Left ventricle myocardium inferior (tissue), 1 donor: ENCODE measurements around the gene TBC1D13. TPM values are rescaled to one million over a fixed set of nuclear protein-coding genes. Genes with fewer than 3 reads are reported as not detected.

Source experiments
- DNase-seq: peaks from one replicate; pipeline ENCODE4 v3.0.0-alpha.2; 2020
- H3K27ac ChIP-seq: fragments of 200-600 bp; replicated peaks from 2 replicates; pipeline ENCODE4 v1.8.0; 2021
- H3K27me3 ChIP-seq: fragments of 200-600 bp; 2 replicates; pipeline ENCODE4 v1.8.0; 2021; ENCODE audit warnings: low read depth
- H3K36me3 ChIP-seq: fragments of 200-600 bp; 2 replicates; pipeline ENCODE4 v1.8.0; 2021
- H3K4me1 ChIP-seq: fragments of 200-600 bp; 2 replicates; pipeline ENCODE4 v1.8.0; 2021
- H3K4me3 ChIP-seq: fragments of 200-600 bp; 2 replicates; pipeline ENCODE4 v1.8.0; 2021; ENCODE audit warnings: mild to moderate bottlenecking, moderate library complexity
- H3K9me3 ChIP-seq: fragments of 200-600 bp; replicated peaks from 2 replicates; pipeline ENCODE4 v1.8.0; 2021
- intact Hi-C: fragments of 100-400 bp; cut with micrococcal nuclease; formaldehyde crosslinking; loops from one replicate; pipeline ENCODE4 v1.11.0; 2022
- total RNA-seq: library from RNA; stranded (reverse); fragmentation: NEBNext Ultra II Directional; extraction: Animal tissue kit (Norgen Biotek cat#: 25700); gene quantifications from one replicate; pipeline ENCODE4 v1.2.1, GENCODE V29; 2021
- TF ChIP-seq, protein P1 (sequence below): fragments of 200-600 bp; IDR thresholded peaks from 2 replicates; pipeline ENCODE4 v1.8.0; 2021; ENCODE audit warnings: antibody characterized with exemption, mild to moderate bottlenecking, borderline replicate concordance
- donor health status: DM: no; HTN: yes; CAD: no; lungs with severe emphysema.

TBC1D13 gene
- total RNA-seq, 1 donor from 2014 or later: 17.9 TPM

DNA sequence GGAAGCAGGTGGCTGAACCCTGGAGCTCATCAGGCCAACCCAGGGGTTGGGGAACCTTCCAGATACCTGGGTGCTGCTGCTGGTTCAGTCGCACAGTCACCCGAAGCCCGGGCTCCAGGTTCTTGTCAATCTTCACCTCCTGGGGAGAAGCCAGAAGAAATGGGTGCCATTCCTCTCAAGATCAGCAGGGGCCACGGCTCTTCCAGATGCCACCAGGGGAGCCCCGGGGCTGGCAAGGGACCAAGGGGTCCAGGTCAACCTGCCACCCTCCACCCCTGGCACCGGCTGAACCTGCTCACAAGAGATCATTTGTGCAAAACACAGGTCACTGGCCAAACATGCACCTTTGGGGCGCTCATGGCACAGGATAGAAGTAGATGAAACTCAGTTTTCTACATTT is 37.9 kb downstream of the TBC1D13 start:
- peaks cover 71% of the 10 kb centered on the region for H3K36me3 ChIP-seq
- TF ChIP-seq, protein P1, sequence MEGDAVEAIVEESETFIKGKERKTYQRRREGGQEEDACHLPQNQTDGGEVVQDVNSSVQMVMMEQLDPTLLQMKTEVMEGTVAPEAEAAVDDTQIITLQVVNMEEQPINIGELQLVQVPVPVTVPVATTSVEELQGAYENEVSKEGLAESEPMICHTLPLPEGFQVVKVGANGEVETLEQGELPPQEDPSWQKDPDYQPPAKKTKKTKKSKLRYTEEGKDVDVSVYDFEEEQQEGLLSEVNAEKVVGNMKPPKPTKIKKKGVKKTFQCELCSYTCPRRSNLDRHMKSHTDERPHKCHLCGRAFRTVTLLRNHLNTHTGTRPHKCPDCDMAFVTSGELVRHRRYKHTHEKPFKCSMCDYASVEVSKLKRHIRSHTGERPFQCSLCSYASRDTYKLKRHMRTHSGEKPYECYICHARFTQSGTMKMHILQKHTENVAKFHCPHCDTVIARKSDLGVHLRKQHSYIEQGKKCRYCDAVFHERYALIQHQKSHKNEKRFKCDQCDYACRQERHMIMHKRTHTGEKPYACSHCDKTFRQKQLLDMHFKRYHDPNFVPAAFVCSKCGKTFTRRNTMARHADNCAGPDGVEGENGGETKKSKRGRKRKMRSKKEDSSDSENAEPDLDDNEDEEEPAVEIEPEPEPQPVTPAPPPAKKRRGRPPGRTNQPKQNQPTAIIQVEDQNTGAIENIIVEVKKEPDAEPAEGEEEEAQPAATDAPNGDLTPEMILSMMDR: no peak
- DNase-seq: no peak

DNA sequence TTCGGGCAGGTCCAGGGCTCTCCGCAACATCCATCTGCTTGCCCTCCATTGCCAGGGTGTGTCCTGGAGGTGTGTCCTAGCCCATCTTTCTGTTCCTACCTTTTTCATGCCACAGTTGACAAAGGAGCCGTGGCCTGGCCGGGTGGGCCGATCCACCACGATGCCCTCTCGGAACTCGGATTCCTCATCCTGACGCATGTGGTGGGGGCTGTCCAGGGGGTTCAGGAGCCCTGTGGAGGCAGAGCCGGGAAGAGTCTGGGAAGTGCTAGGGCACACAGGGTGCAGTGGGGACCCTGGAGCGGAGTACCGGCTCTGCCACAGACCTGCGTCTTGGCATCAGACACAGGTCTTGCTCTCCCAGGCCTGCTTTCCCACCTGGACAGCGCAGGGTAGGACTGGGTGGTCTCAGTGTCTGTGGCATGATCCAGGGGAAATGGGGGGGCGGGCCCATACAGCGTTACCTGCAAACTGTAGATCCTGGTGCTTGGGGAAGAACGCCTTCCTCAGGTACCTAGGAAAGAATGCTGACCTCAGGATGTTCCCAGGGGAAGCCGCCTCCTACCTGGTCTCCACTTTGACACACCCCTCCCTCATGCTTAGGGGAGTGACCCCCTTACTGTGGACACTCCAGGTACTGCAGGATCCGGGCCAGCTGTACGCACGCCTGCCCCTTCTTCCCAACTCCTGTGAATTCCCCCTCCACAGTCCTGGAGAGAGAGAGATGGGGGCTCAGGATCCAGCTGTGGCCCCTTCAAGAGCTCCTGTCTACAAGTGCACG is 39.1 kb downstream of the TBC1D13 start:
- no peak overlapping the region for H3K4me3 ChIP-seq
- H3K36me3 ChIP-seq: peaks cover 67% of the 10 kb centered on the region
- H3K27ac ChIP-seq: no peak overlapping the region
- DNase-seq: no peak
- TF ChIP-seq, protein P1: no peak
- no peaks in the 10 kb centered on the region for H3K9me3 ChIP-seq
- H3K4me1 ChIP-seq: peaks cover 21% of the 10 kb centered on the region
- H3K27me3 ChIP-seq: no peaks in the 10 kb centered on the region
- intact Hi-C loops: no loop called here

More for the DNA sequence above, 37.9 kb downstream of the TBC1D13 start:
- intact Hi-C loops: no loop called here
- H3K27ac ChIP-seq: no peak overlapping the region
- H3K9me3 ChIP-seq: no peaks in the 10 kb centered on the region
- H3K4me1 ChIP-seq: peaks cover 27% of the 10 kb centered on the region
- no peak overlapping the region for H3K4me3 ChIP-seq
- no peaks in the 10 kb centered on the region for H3K27me3 ChIP-seq

DNA sequence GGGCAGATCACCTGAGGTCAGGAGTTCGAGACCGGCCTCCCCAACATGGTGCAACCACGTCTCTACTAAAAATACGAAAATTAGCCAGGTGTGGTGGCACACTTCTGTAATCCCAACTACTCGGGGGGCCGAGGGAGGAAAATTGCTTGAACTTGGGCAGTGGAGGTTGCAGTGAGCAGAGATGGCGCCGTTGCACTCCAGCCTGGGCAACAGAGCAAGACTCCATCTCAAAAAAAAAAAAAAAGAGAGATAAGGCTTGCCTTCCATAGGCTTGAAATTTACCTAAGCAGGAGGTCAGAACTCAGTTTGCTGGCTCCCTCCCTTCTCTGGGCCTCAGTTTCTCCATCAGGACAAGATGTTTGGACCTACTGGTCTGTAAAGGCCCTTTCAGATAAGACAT is 41.2 kb downstream of the TBC1D13 start:
- TF ChIP-seq, protein P1: no peak
- peak overlapping the region; percentile 92 for H3K4me3 ChIP-seq
- H3K9me3 ChIP-seq: no peaks in the 10 kb centered on the region
- H3K36me3 ChIP-seq: peaks cover 49% of the 10 kb centered on the region
- H3K4me1 ChIP-seq: peaks cover 21% of the 10 kb centered on the region
- DNase-seq: no peak
- intact Hi-C loops: no loop called here
- no peaks in the 10 kb centered on the region for H3K27me3 ChIP-seq
- no peak overlapping the region for H3K27ac ChIP-seq

DNA sequence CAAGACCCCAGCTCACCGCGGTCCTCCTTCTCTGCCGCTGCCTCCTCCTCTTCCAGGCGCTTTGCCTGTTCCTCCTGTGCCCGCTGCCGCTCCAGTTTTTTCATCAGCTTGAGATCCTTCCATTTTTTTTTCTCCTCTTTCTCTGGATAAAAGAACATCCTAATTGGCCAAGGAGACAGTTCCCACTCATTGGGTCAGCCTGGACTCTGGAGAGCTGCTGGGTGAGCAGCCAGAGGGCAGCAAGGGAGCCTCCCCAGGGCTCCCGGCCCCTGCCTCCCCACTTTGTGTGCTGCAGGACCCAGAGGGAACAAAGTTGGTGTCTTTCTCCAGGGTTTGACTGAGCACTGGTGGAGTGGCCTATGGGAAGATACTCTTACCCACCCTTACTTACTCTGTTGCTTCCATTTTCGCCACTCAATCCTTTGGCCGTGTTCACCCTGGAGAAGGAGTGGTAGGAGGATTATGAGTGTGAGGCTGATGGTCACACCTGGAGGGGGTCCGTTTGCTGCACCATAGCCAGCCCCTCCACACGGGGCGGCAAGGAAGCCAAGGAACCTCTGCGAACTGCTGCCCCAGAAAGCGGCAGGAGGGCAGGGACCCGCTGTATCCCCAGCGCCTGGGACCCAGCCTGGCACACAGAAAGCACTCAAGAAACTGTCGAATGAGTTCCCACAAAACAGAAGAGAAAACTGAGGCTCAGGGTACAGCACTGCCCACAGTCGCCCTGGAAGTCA is 41.8 kb downstream of the TBC1D13 start:
- Histone ChIP-seq H3K9me3 (no peaks in the 10 kb centered on the region), H3K36me3 (peaks cover 49% of the 10 kb centered on the region), H3K4me3 (peak overlapping the region; percentile 92), H3K27ac (peak overlapping the region; percentile 87), H3K4me1 (peaks cover 21% of the 10 kb centered on the region), H3K27me3 (no peaks in the 10 kb centered on the region)
- intact Hi-C loops: no loop called here
- no peak for DNase-seq
- TF ChIP-seq, protein P1: no peak

DNA sequence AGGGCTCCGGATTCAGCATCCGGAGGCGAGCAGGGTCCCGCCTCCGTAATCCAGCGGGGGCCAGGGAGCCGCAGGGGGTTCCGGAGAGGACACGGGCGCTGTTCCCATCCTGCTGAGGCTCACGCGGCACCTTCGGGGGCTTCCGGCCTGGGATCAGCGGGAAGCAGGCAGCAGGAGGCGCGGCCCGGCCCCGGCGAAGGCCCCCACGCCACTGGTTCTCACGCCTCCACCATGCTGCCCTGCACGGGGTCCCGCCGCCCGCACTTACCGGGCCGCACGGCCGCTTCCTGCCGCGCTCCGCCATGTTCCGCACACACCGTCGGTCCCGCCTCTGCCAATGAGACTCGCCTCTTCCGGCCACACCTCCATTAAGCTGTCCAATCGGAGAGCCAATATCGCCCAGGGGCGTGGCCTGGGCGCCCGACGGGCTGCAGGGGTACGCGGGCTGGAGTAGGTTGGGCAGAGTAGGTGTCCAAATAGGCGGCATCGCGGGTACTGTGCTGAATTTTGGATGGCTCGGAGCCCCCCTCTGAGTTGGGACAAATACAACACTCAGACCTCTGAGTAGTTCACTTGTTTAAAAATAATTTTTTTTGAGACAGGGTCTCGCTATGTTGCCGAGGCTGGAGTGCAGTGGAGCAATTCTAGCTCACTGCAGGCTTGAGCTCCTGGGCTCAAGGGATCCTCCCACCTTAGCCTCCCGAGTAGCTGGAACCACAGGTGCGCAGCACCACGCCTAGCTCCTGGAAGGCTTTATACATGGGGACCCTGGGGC is 42.6 kb downstream of the TBC1D13 start, which contains the start of gene SPOUT1:
Gene SPOUT1 (minus strand): TSS at position 318 of the 775 bp plus-strand sequence. CDS start 14 bp downstream, at position 304.
- H3K27ac ChIP-seq: peak within 1 kb of the TSS; percentile 87
- intact Hi-C loops: no loop called here
- H3K4me3 ChIP-seq: peak within 1 kb of the TSS; percentile 92
- peak; percentile 91 for DNase-seq
- H3K27me3 ChIP-seq: no peaks in the 10 kb centered on the region
- TF ChIP-seq, protein P1: no peak
- peaks cover 46% of the 10 kb centered on the region for H3K36me3 ChIP-seq
- H3K4me1 ChIP-seq: peaks cover 21% of the 10 kb centered on the region
- no peaks in the 10 kb centered on the region for H3K9me3 ChIP-seq
